Neural cell (in vitro differentiated cells): ENCODE measurements around the gene ISL2. TPM values are rescaled to one million over a fixed set of nuclear protein-coding genes. Genes with fewer than 3 reads are reported as not detected.

Source experiments
- H2AFZ ChIP-seq: fragments of 200-600, 300-800 bp; sonication (generic), shearing (Covaris generic); 2 replicates; pipeline ENCODE4 v1.6.0; 2014; ENCODE audit warnings: low read depth, mild to moderate bottlenecking, antibody characterized with exemption, low read length, moderate library complexity
- H3F3A ChIP-seq: fragments of 200-600 bp; shearing (Covaris generic); 2 replicates; pipeline ENCODE4 v1.6.1; 2016; ENCODE audit warnings: mild to moderate bottlenecking, moderate library complexity, mixed read lengths, antibody characterized with exemption, low read length; ENCODE audit not compliant: insufficient read depth, poor library complexity, severe bottlenecking
- H3K27ac ChIP-seq: fragments of 200-600, 300-800 bp; sonication (generic), shearing (Covaris generic); 2 replicates; pipeline ENCODE4 v1.5.1; 2014; ENCODE audit warnings: mild to moderate bottlenecking, low read length, moderate library complexity
- H3K27me3 ChIP-seq: fragments of 300-800, 200-600 bp; sonication (generic), shearing (Covaris generic); 2 replicates; pipeline ENCODE4 v1.6.0; 2014; ENCODE audit warnings: mild to moderate bottlenecking, low read depth, low read length, moderate library complexity; ENCODE audit not compliant: insufficient read depth
- H3K36me3 ChIP-seq: fragments of 300-800, 200-600 bp; sonication (generic), shearing (Covaris generic); 2 replicates; pipeline ENCODE4 v1.5.1; 2014; ENCODE audit warnings: mild to moderate bottlenecking, antibody characterized with exemption, low read length, moderate library complexity; ENCODE audit not compliant: insufficient read depth
- H3K4me2 ChIP-seq: fragments of 300-800, 200-600 bp; sonication (generic), shearing (Covaris generic); 2 replicates; pipeline ENCODE4 v1.6.0; 2014; ENCODE audit warnings: mild to moderate bottlenecking, low read length
- H3K4me3 ChIP-seq: fragments of 300-800, 200-600 bp; sonication (generic), shearing (Covaris generic); 2 replicates; pipeline ENCODE4 v1.5.1; 2014; ENCODE audit warnings: mild to moderate bottlenecking, low read length, moderate library complexity
- H3K79me2 ChIP-seq: fragments of 200-600 bp; shearing (Covaris generic); replicated peaks from 2 replicates; pipeline ENCODE4 v1.6.0; 2014; ENCODE audit warnings: mild to moderate bottlenecking, low read length, moderate library complexity; ENCODE audit not compliant: insufficient read depth
- H3K9ac ChIP-seq: fragments of 300-800, 200-600 bp; sonication (generic), shearing (Covaris generic); 2 replicates; pipeline ENCODE4 v1.6.1; 2016; ENCODE audit warnings: mild to moderate bottlenecking, low read length, mixed read lengths
- H3K9me2 ChIP-seq: fragments of 200-600 bp; shearing (Covaris generic); 2 replicates; pipeline ENCODE4 v1.6.1; 2016; ENCODE audit warnings: mild to moderate bottlenecking, low read length, mixed read lengths; ENCODE audit not compliant: insufficient read depth
- H3K9me3 ChIP-seq: fragments of 200-600, 300-800 bp; sonication (generic), shearing (Covaris generic); 2 replicates; pipeline ENCODE4 v1.6.1; 2016; ENCODE audit warnings: mild to moderate bottlenecking, mixed run types, low read length, moderate library complexity, mixed read lengths
- H4K20me1 ChIP-seq: fragments of 200-600 bp; shearing (Covaris generic); 2 replicates; pipeline ENCODE4 v1.6.1; 2016; ENCODE audit warnings: mild to moderate bottlenecking, mixed run types; ENCODE audit not compliant: insufficient read depth
- EP300 ChIP-seq: fragments of 450-650 bp; conservative IDR thresholded peaks from 2 replicates; pipeline ENCODE4 v1.6.1; 2014; ENCODE audit warnings: antibody characterized with exemption, mild to moderate bottlenecking, moderate library complexity; ENCODE audit not compliant: poor library complexity, severe bottlenecking
- EZH2 ChIP-seq: fragments of 200-600, 300-800 bp; shearing (Covaris generic), sonication (generic); IDR thresholded peaks from 2 replicates; pipeline ENCODE4 v1.6.1; 2014; ENCODE audit warnings: antibody characterized with exemption, low read length, borderline replicate concordance, mild to moderate bottlenecking; ENCODE audit not compliant: insufficient read depth, poor library complexity, severe bottlenecking
- MXI1 ChIP-seq: fragments of 450-650 bp; conservative IDR thresholded peaks from 2 replicates; pipeline ENCODE4 v1.6.1; 2014; ENCODE audit warnings: antibody characterized with exemption, mild to moderate bottlenecking; ENCODE audit not compliant: poor library complexity, severe bottlenecking
- POLR2AphosphoS5 ChIP-seq: IDR thresholded peaks from 2 replicates; pipeline ENCODE4 v1.6.1; 2012
- RAD21 ChIP-seq: fragments of 450-650 bp; conservative IDR thresholded peaks from 2 replicates; pipeline ENCODE4 v1.6.1; 2014; ENCODE audit warnings: antibody characterized with exemption, mild to moderate bottlenecking, moderate library complexity
- SMC3 ChIP-seq: fragments of 450-650 bp; conservative IDR thresholded peaks from 2 replicates; pipeline ENCODE4 v1.6.1; 2014; ENCODE audit warnings: antibody characterized with exemption, mild to moderate bottlenecking, moderate library complexity; ENCODE audit not compliant: poor library complexity
- TAF1 ChIP-seq: IDR thresholded peaks from 2 replicates; pipeline ENCODE4 v1.6.1; 2012; ENCODE audit warnings: low read depth
- polyA plus RNA-seq: library from polyadenylated mRNA; depleted of rRNA; stranded (reverse); fragments of >200 nt; gene quantifications from 2 replicates; pipeline ENCODE4 v1.2.3, GENCODE V29; 2014
- TF ChIP-seq, protein P1 (sequence below): fragments of 450-650 bp; IDR thresholded peaks from 2 replicates; pipeline ENCODE4 v1.5.1; 2014; ENCODE audit warnings: antibody characterized with exemption, mild to moderate bottlenecking, moderate library complexity; ENCODE audit not compliant: poor library complexity, severe bottlenecking
- TF ChIP-seq, protein P2 (sequence below): IDR thresholded peaks from 2 replicates; pipeline ENCODE4 v1.6.1; 2012; ENCODE audit warnings: borderline replicate concordance

ISL2 gene
- polyA plus RNA-seq, 1 donor from 2014 or later: not detected

DNA sequence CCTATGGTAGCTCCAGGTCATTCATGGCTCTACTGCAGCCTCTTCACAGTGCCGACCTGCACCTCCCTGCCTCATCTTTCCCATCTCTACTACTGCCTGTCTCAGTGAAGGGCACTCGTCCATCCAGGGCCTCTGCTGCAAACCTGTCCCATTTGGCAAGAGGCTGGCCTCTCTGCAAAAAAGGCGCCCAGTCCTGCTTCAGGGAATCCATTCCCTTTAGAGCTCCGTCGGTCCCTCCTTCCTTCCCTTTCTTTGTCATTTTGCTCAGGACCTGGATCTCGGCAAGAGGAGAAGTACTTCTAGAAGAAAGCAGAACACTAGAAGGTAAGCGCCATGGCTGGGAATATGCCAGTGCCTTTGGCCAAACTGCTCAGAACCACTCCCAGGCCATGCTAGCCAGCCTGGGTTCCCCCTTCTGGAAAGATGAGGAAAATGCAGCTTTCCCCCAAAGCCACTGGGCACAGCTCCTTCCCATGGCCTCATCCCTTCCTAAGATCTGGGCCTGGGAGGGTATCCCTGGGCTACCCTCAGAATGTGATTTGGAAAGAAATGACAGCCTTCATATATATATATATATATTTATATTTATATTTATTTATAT is 6.4 kb upstream of the ISL2 start:
- Histone ChIP-seq H4K20me1 (no peaks in the 10 kb centered on the region), H3K9me3 (peaks cover 2% of the 10 kb centered on the region), H3F3A (no peaks in the 10 kb centered on the region), H3K36me3 (no peaks in the 10 kb centered on the region), H3K4me3 (no peak overlapping the region), H3K4me2 (no peak overlapping the region), H3K9ac (no peak overlapping the region), H2AFZ (no peak overlapping the region), H3K27ac (no peak overlapping the region), H3K79me2 (no peaks in the 10 kb centered on the region), H3K27me3 (peaks cover 27% of the 10 kb centered on the region), H3K9me2 (no peaks in the 10 kb centered on the region)
- TF ChIP-seq, protein P1, sequence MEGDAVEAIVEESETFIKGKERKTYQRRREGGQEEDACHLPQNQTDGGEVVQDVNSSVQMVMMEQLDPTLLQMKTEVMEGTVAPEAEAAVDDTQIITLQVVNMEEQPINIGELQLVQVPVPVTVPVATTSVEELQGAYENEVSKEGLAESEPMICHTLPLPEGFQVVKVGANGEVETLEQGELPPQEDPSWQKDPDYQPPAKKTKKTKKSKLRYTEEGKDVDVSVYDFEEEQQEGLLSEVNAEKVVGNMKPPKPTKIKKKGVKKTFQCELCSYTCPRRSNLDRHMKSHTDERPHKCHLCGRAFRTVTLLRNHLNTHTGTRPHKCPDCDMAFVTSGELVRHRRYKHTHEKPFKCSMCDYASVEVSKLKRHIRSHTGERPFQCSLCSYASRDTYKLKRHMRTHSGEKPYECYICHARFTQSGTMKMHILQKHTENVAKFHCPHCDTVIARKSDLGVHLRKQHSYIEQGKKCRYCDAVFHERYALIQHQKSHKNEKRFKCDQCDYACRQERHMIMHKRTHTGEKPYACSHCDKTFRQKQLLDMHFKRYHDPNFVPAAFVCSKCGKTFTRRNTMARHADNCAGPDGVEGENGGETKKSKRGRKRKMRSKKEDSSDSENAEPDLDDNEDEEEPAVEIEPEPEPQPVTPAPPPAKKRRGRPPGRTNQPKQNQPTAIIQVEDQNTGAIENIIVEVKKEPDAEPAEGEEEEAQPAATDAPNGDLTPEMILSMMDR: no peak

DNA sequence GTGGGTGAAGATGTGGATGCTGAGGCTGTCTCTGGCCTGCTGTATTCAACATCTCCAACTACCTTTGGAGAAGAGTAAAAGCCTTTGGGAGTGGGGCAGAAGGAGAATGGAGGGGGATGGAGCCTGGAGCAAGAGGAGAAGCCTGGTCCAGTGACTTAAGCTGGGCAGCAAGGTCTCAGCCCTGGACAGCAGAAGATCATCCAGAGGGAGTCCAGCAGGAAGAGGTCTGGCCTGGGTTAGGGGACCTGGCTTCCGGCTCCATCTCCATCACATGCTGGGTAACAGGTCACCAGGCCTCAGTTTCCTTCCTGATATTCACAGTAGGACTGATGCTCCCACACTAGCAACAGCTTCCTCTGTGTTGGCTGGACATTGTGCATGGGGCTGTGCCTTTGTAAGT is 3.8 kb upstream of the ISL2 start:
- Histone ChIP-seq H3K79me2 (no peaks in the 10 kb centered on the region), H3K9me2 (no peaks in the 10 kb centered on the region), H3K36me3 (no peaks in the 10 kb centered on the region), H3K9me3 (peaks cover 4% of the 10 kb centered on the region), H3K27ac (no peak overlapping the region), H4K20me1 (no peaks in the 10 kb centered on the region), H3K27me3 (peaks cover 54% of the 10 kb centered on the region), H3K4me3 (no peak overlapping the region), H2AFZ (no peak overlapping the region), H3K4me2 (no peak overlapping the region), H3F3A (no peaks in the 10 kb centered on the region), H3K9ac (no peak overlapping the region)
- no peak for TF ChIP-seq EP300
- TF ChIP-seq EZH2: no peak
- no peak for TF ChIP-seq MXI1
- TF ChIP-seq, protein P2, sequence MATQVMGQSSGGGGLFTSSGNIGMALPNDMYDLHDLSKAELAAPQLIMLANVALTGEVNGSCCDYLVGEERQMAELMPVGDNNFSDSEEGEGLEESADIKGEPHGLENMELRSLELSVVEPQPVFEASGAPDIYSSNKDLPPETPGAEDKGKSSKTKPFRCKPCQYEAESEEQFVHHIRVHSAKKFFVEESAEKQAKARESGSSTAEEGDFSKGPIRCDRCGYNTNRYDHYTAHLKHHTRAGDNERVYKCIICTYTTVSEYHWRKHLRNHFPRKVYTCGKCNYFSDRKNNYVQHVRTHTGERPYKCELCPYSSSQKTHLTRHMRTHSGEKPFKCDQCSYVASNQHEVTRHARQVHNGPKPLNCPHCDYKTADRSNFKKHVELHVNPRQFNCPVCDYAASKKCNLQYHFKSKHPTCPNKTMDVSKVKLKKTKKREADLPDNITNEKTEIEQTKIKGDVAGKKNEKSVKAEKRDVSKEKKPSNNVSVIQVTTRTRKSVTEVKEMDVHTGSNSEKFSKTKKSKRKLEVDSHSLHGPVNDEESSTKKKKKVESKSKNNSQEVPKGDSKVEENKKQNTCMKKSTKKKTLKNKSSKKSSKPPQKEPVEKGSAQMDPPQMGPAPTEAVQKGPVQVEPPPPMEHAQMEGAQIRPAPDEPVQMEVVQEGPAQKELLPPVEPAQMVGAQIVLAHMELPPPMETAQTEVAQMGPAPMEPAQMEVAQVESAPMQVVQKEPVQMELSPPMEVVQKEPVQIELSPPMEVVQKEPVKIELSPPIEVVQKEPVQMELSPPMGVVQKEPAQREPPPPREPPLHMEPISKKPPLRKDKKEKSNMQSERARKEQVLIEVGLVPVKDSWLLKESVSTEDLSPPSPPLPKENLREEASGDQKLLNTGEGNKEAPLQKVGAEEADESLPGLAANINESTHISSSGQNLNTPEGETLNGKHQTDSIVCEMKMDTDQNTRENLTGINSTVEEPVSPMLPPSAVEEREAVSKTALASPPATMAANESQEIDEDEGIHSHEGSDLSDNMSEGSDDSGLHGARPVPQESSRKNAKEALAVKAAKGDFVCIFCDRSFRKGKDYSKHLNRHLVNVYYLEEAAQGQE: no peak
- TF ChIP-seq RAD21: no peak
- TF ChIP-seq, protein P1: no peak
- no peak for TF ChIP-seq SMC3
- no peak for TF ChIP-seq POLR2AphosphoS5
- no peak for TF ChIP-seq TAF1
